Skin epidermis (tissue), 12 donors: Measurements from ENCODE around the gene MEF2C.

Source experiments
- H3K27ac ChIP-seq, 21 experiments: fragments of 200-600 bp; sonication (generic) in 11 of 21; one replicate each; pipeline ENCODE4 v1.5.0; 2020; ENCODE audit warnings: mild to moderate bottlenecking in 3 of 21, inconsistent platforms in 2 of 21, moderate library complexity in 2 of 21
- H3K4me3 ChIP-seq, 7 experiments: fragments of 200-600 bp; sonication (generic) in 2 of 7; one replicate each; pipeline ENCODE4 v1.5.0; 2020; ENCODE audit warnings: inconsistent platforms in 2 of 7, mild to moderate bottlenecking in 2 of 7, moderate library complexity in 1 of 7

The MEF2C gene

GRCh38 chr5:88686726-88687125 is 196.3 kb downstream of the MEF2C start:
- Histone ChIP-seq H3K4me3 (no peak overlapping the region), H3K27ac (no peak overlapping the region)

DNA sequence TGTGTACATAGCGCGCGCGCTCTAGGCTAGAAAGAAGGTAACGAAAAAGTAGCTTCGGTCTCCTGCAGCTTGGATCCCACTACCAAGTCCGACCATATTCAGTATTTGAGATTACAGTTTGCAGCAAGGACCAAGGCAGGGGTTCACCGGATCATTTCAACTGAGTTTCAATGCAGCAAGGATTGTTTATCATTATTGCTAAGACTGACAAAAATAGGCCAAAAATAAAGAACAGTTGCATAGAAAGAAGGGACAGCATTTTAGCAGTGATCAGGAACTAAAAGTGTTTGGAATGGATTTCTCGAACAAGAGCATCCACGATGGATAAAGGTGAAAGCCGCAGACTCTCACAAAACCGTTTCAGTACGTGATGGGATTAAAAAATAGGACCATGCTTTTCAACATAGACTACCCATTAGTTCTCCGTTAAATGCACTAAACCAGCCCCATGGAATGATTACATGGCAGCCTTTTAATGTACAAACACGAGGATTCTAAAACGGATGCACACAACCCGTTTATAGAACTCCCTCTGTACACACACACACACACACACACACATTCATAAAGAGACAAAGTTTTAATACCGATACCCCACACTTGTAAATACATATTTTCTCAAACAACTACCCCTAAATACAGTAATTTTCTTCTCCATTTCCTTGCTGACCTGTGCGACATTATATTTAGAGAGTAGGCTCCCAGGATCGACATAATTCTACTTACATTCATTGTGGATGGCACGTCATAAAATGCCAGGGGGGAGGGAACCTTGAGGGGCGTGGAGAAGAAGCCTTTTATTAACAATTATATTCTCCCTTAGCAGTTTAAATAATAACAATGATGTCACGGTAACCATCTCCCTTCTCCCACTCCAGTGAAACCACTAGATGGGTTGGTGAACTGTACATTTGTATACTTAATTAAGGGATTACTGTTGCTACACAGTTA is 197.1 kb downstream of the MEF2C start:
- no peak overlapping the region for H3K27ac ChIP-seq
- no peak overlapping the region for H3K4me3 ChIP-seq

GRCh38 chr5:88683506-88684135 is 199.4 kb downstream of the MEF2C start:
- H3K4me3 ChIP-seq = no peak overlapping the region
- H3K27ac ChIP-seq = no peak overlapping the region

DNA sequence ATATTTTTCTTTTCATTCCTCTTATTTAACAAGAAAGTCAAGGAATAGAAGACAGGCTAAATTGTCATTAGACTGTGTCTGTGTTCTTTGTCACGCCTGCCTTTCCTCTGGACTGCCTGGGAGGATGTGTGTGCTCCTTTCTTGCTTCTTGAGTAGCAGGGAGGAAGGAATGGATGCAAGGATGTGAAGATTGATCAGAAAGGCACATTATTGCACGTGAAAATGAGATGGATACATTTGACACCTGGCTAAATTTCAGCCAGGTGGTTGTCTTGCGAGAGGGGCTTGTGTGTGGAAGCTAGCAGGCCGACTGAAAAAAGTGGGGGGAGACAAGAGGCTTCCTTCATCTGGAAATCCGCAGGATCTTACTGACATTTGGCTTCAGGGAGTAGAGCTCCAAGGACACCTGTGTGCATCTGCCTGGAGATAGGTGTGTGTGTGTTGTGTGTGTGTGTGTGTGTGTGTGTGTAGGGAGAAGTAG is 200.1 kb downstream of the MEF2C start:
- Histone ChIP-seq H3K27ac (no peak overlapping the region), H3K4me3 (no peak overlapping the region)

GRCh38 chr5:88682131-88682530 is 200.9 kb downstream of the MEF2C start:
- Histone ChIP-seq H3K27ac (no peak overlapping the region), H3K4me3 (no peak overlapping the region)

DNA sequence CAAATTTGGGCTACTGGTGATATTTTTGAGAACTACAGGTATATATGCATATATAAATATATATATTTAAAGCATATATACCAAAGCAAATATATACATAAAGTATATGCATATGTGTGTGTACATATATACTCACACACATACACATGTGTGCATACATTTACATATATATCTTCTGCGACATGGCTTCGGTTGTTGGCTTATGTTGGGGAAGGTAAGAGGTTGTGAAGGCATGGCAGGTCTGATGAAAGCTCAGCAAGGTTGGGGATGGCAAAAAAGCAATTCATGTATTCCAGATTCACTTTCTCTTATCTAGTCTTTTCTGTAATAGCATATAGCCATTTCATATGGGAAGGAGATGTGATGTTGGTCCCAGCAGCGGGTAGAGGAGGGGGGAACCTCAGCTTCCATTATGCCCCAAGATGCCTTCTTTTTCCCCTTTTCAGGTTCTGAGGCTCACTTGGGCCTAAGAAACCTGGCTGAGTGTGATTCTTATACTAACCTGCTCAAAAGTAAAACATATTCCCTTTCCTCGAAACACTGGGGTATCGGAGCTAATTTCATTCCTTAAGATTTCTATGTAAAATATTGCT is 201.7 kb downstream of the MEF2C start:
- H3K4me3 ChIP-seq = no peak overlapping the region
- H3K27ac ChIP-seq = no peak overlapping the region

DNA sequence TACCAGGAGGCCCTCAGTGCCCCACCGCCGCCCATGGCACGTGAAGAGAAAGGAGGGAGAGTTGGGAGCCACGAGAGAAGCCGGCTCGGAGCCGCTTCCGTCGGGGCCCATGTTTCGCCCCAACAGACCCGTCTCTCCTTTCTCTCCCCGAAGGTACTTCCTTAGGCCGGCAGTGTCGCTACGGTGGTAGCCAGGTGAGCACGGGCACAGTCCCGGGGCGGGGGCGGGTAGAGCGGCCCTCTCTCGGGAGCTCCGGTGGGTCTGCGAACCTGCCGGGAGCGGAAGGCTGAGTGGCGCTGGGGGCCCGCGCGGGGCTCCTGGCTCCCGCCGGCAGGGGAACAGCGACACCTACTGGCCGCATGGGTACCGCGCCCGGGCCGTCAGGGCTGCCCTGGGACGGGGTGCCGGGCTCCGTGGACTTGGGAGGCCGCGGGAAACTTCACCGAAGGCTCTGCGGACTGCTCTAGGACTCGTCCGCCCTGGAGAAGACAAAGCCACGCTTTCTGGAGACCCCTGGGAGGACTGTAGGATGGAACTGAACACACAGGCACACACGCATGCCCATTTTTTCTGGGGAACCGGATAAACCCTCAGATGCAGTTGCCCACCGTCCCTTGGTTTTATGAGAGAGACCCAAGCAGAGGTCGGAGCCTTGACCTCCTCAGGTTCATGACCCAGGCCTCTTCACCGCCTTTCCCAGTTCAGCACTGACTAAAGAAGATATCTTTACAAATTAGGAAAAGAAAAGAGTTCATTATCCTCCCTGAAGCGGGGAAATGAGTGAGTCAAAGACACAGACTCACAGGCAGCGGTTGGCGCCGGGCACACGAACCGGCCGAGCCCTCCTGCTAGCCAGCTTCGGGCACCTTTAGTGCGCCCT is 202.5 kb downstream of the MEF2C start:
- Histone ChIP-seq H3K4me3 (peak overlapping the region in 6 of 7 experiments; percentile 6 to 31 (median 18)), H3K27ac (no peak overlapping the region)

- H3K4me3 ChIP-seq = peak overlapping the region in 1 of 7 experiments; percentile 27
These were observed 203.3 kb downstream of the MEF2C start for GRCh38 chr5:88679638-88680037.

GRCh38 chr5:88678770-88679381 is 204.1 kb downstream of the MEF2C start:
- Histone ChIP-seq H3K4me3 (no peak overlapping the region), H3K27ac (no peak overlapping the region)

More at GRCh38 chr5:88679638-88680037, 203.3 kb downstream of the MEF2C start:
- no peak overlapping the region for H3K27ac ChIP-seq

DNA sequence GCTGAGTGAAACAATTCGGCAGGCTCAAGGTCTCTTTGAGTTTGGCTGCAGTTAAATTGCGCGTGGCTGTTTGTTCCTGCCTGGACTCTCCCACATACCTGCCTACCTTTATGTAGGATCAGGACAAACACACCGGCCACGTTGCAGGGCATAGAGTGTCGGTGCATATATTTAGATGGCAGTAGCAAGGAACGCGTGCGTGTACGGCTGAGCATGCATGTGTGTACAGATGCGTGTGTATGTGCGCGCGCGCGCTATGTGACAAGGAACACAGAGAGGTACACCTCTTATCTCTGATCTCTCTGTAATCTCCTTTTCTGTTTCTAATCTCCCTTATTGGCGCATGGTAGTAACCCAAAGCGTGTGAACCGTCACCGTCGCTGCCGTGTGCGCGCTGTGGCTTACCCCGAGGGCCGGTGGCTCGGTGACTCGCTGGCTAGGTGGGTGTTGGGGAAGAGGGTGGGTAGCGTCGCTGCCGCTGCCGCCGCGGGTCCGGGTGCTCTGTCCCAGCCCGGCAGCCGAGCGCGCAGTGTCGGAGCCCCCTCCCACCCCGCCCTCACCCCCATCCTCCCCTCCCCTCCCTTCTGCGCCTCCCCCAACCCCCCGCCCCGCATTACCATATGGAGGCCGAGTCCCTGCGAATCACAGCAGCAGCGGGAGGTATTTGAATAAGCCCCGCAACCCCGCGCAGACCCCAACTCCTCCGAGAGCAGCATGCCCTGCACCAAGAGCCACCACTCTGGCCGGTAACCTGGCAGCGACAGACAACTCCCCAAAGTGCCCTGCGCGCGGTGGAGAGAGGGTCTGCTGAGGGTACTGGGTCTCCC is 204.8 kb downstream of the MEF2C start:
- no peak overlapping the region for H3K27ac ChIP-seq
- no peak overlapping the region for H3K4me3 ChIP-seq

GRCh38 chr5:88677376-88677895 is 205.5 kb downstream of the MEF2C start:
- Histone ChIP-seq H3K4me3 (no peak overlapping the region), H3K27ac (no peak overlapping the region)

DNA sequence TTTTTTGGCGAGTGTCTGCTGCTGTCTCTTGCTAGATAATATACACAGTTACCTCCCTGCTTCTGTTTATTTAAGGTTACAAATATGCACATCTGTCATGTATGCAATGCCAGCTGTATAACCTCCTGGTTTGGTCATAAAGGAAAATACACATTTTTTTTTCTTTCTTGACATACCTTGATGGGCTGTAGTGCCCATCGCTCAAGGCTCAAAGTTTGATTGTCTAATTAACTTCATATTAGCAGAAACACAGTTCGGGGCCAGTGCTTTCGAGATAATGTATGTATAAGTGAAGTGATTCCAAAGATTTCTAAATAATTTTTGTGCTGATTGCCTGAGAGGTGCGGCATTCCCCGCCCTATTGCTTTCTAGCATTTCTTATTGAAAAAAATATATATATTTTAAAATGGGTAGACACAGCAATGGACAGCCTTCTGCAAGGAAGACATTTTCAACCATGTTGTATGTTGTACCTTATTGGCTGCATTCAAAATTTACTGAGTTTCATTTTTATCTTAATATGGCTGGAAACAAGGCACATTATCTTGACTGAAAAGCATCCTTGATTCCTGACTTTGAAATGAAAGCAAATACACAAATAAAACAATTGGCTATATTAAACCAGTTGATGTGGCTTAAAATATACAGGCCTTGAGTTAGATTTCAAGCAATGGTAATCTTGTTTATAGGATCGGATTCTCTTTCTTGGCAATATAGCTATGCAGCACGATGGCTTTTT is 206.2 kb downstream of the MEF2C start:
- no peak overlapping the region for H3K27ac ChIP-seq
- no peak overlapping the region for H3K4me3 ChIP-seq

GRCh38 chr5:88675708-88676636 is 207.0 kb downstream of the MEF2C start:
- Histone ChIP-seq H3K4me3 (peak overlapping the region; percentile 2 to 49 (median 38)), H3K27ac (no peak overlapping the region)

DNA sequence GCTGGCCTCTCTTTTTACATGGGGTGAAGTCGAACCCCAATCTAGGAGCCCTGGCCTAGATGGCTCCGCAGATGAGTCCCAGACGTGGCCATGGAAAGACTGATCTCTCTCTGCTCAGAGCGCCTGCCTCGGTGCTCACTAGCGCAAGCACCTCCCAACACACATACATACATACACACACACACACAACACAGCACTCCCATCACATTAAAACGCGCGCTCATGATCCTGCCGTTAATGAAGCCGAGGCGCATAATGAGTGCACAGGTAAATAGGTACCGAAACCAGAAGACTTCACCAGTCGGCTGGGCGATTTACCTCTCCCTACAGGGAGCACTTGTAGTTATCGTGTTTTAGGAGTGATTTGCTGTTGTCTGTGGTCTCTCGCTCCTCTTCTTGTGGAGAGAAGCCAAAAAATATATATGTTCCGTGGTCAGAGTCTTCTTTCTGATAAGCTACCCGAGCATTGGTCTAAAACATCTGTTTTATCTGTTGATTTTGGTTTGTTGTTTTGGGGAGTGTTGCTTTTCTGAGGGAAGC is 207.7 kb downstream of the MEF2C start:
- Histone ChIP-seq H3K27ac (no peak overlapping the region), H3K4me3 (peak overlapping the region in 6 of 7 experiments; percentile 22 to 49 (median 38))

GRCh38 chr5:88674356-88675167 is 208.4 kb downstream of the MEF2C start:
- peak overlapping the region; percentile 22 to 49 (median 38) for H3K4me3 ChIP-seq
- peak overlapping the region in 1 of 21 experiments; percentile 50 for H3K27ac ChIP-seq
